Smooth muscle cell (in vitro differentiated cells): ENCODE results near the gene CCND1. TPM values are rescaled to one million over a fixed set of nuclear protein-coding genes. Genes with fewer than 3 reads are reported as not detected.

Source experiments
- DNase-seq: peaks from one replicate; lab custom pipeline; 2025; ENCODE audit not compliant: unreplicated experiment; lab: John Stamatoyannopoulos, UW
- H2AFZ ChIP-seq: fragments of 200-600 bp; sonication (generic); 2 replicates; pipeline ENCODE4 v1.6.0; 2016; ENCODE audit warnings: antibody characterized with exemption, low read depth, mild to moderate bottlenecking
- H3F3A ChIP-seq: fragments of 200-600 bp; sonication (generic); 2 replicates; pipeline ENCODE4 v1.6.0; 2017; ENCODE audit warnings: antibody characterized with exemption, low read depth
- H3K27ac ChIP-seq: fragments of 200-600 bp; sonication (generic); 2 replicates; pipeline ENCODE4 v1.5.1; 2016; ENCODE audit warnings: low read depth, mild to moderate bottlenecking
- H3K27me3 ChIP-seq: fragments of 200-600 bp; sonication (generic); 2 replicates; pipeline ENCODE4 v1.6.1; 2016; ENCODE audit warnings: low read depth, mild to moderate bottlenecking
- H3K36me3 ChIP-seq: fragments of 200-600 bp; sonication (generic); 2 replicates; pipeline ENCODE4 v1.5.1; 2016; ENCODE audit warnings: low read depth
- H3K4me1 ChIP-seq: fragments of 200-600 bp; sonication (generic); 2 replicates; pipeline ENCODE4 v1.5.1; 2016; ENCODE audit warnings: low read depth
- H3K4me2 ChIP-seq: fragments of 200-600 bp; sonication (generic); 2 replicates; pipeline ENCODE4 v1.6.0; 2016; ENCODE audit warnings: mild to moderate bottlenecking
- H3K4me3 ChIP-seq: fragments of 200-600 bp; sonication (generic); 2 replicates; pipeline ENCODE4 v1.5.1; 2016; ENCODE audit warnings: mild to moderate bottlenecking
- H3K79me2 ChIP-seq: fragments of 200-600 bp; sonication (generic); 2 replicates; pipeline ENCODE4 v1.6.0; 2016; ENCODE audit warnings: low read depth, mild to moderate bottlenecking
- H3K9ac ChIP-seq: fragments of 200-600 bp; sonication (generic); 2 replicates; pipeline ENCODE4 v1.6.0; 2016; ENCODE audit warnings: low read depth
- H3K9me3 ChIP-seq: fragments of 200-600 bp; sonication (generic); replicated peaks from 2 replicates; pipeline ENCODE4 v1.5.1; 2016; ENCODE audit warnings: low read depth
- H4K20me1 ChIP-seq: fragments of 200-600 bp; sonication (generic); 2 replicates; pipeline ENCODE4 v1.6.0; 2016; ENCODE audit warnings: low read depth
- WGBS: methylation state at CpG from one replicate; pipeline ENCODE4 v1.1.7; 2016; ENCODE audit warnings: low lambda C conversion rate; 5-methylcytosine and 5-hydroxymethylcytosine counted together
- polyA plus RNA-seq: library from polyadenylated mRNA; unstranded; fragments of >200 nt; fragmentation: Nextera tagmentation; extraction: Ambion mirVana; gene quantifications from 2 replicates; pipeline ENCODE4 v1.2.1, GENCODE V29; 2016
- total RNA-seq: library from RNA; depleted of rRNA; stranded (reverse); fragments of >200 nt; gene quantifications from 2 replicates; pipeline ENCODE4 v1.2.3, GENCODE V29; 2014
- TF ChIP-seq, protein P1 (sequence below): fragments of 200-600 bp; sonication (generic); IDR thresholded peaks from 2 replicates; pipeline ENCODE4 v1.5.1; 2017; ENCODE audit warnings: borderline replicate concordance, mild to moderate bottlenecking, antibody characterized with exemption; ENCODE audit not compliant: insufficient read depth, poor library complexity, severe bottlenecking

CCND1 gene
- total and polyA plus RNA-seq, 2 experiments from 2014 or later, result 281 to 482 TPM

GRCh38 chr11:69677749-69678148 lies 36.8 kb downstream of the CCND1 start:
- H3K9me3 ChIP-seq, result no peaks in the 10 kb centered on the region
- WGBS, result 89% methylated on average over 2 of the region's 2 CpGs
- no peak overlapping the region for H3K27ac ChIP-seq
- H3K79me2 ChIP-seq, result peaks cover 15% of the 10 kb centered on the region
- no peak for DNase-seq
- no peak overlapping the region for H3K9ac ChIP-seq
- H3K4me3 ChIP-seq, result no peak overlapping the region
- peaks cover 6% of the 10 kb centered on the region for H3K4me1 ChIP-seq
- H2AFZ ChIP-seq, result no peak overlapping the region
- no peak overlapping the region for H3K4me2 ChIP-seq
- H4K20me1 ChIP-seq, result peaks cover 15% of the 10 kb centered on the region
- H3K27me3 ChIP-seq, result no peaks in the 10 kb centered on the region
- no peaks in the 10 kb centered on the region for H3F3A ChIP-seq
- no peaks in the 10 kb centered on the region for H3K36me3 ChIP-seq
- TF ChIP-seq, protein P1, sequence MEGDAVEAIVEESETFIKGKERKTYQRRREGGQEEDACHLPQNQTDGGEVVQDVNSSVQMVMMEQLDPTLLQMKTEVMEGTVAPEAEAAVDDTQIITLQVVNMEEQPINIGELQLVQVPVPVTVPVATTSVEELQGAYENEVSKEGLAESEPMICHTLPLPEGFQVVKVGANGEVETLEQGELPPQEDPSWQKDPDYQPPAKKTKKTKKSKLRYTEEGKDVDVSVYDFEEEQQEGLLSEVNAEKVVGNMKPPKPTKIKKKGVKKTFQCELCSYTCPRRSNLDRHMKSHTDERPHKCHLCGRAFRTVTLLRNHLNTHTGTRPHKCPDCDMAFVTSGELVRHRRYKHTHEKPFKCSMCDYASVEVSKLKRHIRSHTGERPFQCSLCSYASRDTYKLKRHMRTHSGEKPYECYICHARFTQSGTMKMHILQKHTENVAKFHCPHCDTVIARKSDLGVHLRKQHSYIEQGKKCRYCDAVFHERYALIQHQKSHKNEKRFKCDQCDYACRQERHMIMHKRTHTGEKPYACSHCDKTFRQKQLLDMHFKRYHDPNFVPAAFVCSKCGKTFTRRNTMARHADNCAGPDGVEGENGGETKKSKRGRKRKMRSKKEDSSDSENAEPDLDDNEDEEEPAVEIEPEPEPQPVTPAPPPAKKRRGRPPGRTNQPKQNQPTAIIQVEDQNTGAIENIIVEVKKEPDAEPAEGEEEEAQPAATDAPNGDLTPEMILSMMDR, result no peak

DNA sequence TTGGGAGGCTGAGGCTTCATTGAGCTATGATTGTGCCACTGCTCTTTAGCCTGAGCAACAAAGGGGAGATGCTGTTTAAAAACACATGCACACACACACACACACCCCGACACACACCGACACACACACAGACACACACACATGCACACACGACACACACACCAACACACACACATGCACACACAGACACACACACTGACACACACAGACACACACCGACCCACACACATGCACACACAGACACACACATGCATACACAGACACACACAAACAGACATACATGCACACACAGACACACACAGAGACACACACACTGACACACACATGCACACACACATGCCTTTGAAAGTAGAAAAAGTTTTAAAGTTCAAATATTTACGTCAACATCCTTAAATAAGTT lies 39.7 kb downstream of the CCND1 start:
- Histone ChIP-seq H3K9me3 (no peaks in the 10 kb centered on the region), H2AFZ (no peak overlapping the region), H3K4me2 (no peak overlapping the region), H4K20me1 (no peaks in the 10 kb centered on the region), H3K4me1 (no peaks in the 10 kb centered on the region), H3K36me3 (no peaks in the 10 kb centered on the region), H3K27ac (no peak overlapping the region), H3K27me3 (no peaks in the 10 kb centered on the region), H3K79me2 (no peaks in the 10 kb centered on the region), H3K9ac (no peak overlapping the region), H3F3A (no peaks in the 10 kb centered on the region), H3K4me3 (no peak overlapping the region)
- no peak for DNase-seq
- WGBS, result 95% methylated on average over 2 of the region's 5 CpGs
- TF ChIP-seq, protein P1, result no peak

- no peak for DNase-seq
- TF ChIP-seq, protein P1, result no peak
- no peaks in the 10 kb centered on the region for H3F3A ChIP-seq
- no peak overlapping the region for H2AFZ ChIP-seq
- H3K4me1 ChIP-seq, result no peaks in the 10 kb centered on the region
- no peak overlapping the region for H3K4me2 ChIP-seq
- H3K9me3 ChIP-seq, result no peaks in the 10 kb centered on the region
- no peak overlapping the region for H3K27ac ChIP-seq
- H3K9ac ChIP-seq, result no peak overlapping the region
- no peak overlapping the region for H3K4me3 ChIP-seq
- H3K36me3 ChIP-seq, result no peaks in the 10 kb centered on the region
- H4K20me1 ChIP-seq, result no peaks in the 10 kb centered on the region
- H3K79me2 ChIP-seq, result no peaks in the 10 kb centered on the region
- no peaks in the 10 kb centered on the region for H3K27me3 ChIP-seq
- whole genome bisulfite sequencing, result 84% methylated on average over 6 of the region's 6 CpGs
Observed at GRCh38 chr11:69682221-69682620, 41.3 kb downstream of the CCND1 start.

- TF ChIP-seq, protein P1, result no peak
- H3K79me2 ChIP-seq, result no peaks in the 10 kb centered on the region
- H3K9ac ChIP-seq, result no peak overlapping the region
Observed at GRCh38 chr11:69682681-69683326, 41.8 kb downstream of the CCND1 start.

More at GRCh38 chr11:69682681-69683326, 41.8 kb downstream of the CCND1 start:
- Histone ChIP-seq H3K27ac (no peak overlapping the region), H3K36me3 (no peaks in the 10 kb centered on the region), H4K20me1 (no peaks in the 10 kb centered on the region), H3K4me1 (no peaks in the 10 kb centered on the region), H3K4me2 (no peak overlapping the region), H3K4me3 (no peak overlapping the region), H3K27me3 (no peaks in the 10 kb centered on the region), H3F3A (no peaks in the 10 kb centered on the region), H3K9me3 (no peaks in the 10 kb centered on the region), H2AFZ (no peak overlapping the region)
- no peak for DNase-seq
- 88% methylated on average over 7 of the region's 7 CpGs for whole genome bisulfite sequencing
